Prostate gland (tissue), 2 donors: Measurements from ENCODE around the gene WDR88. TPM values are rescaled to one million over a fixed set of nuclear protein-coding genes. Genes with fewer than 3 reads are reported as not detected.

ENCODE experiments used
- DNase-seq: peaks from one replicate; pipeline ENCODE4 v3.0.0-alpha.2; 2019; ENCODE audit warnings: low spot score
- H3K27ac ChIP-seq, 2 donors: fragments of 200-600 bp; sonication (generic); 2 replicates each; pipeline ENCODE4 v1.5.1; 2017 to 2019
- H3K27me3 ChIP-seq: fragments of 200-600 bp; sonication (generic); replicated peaks from 2 replicates; pipeline ENCODE4 v1.5.1; 2019; ENCODE audit not compliant: insufficient read depth
- H3K36me3 ChIP-seq, 2 donors: fragments of 200-600 bp; sonication (generic); 1 replicate in 1 of 2; 2 replicates in 1 of 2; pipeline versions ENCODE4 v1.5.1 to v1.8.1; 2017 to 2019
- H3K4me1 ChIP-seq: fragments of 200-600 bp; sonication (generic); replicated peaks from 2 replicates; pipeline ENCODE4 v1.5.1; 2019
- H3K4me3 ChIP-seq, 2 donors: fragments of 200-600 bp; sonication (generic); 2 replicates each; pipeline ENCODE4 v1.5.1; 2017 to 2019
- H3K9me3 ChIP-seq: fragments of 200-600 bp; sonication (generic); 2 replicates; pipeline ENCODE4 v1.5.1; 2017
- POLR2A ChIP-seq: fragments of 450-650 bp; IDR thresholded peaks from one replicate; pipeline ENCODE4 v1.6.1; 2016; ENCODE audit warnings: antibody characterized with exemption, mild to moderate bottlenecking
- POLR2AphosphoS5 ChIP-seq: sonication (generic); formaldehyde crosslinking; IDR thresholded peaks from one replicate; pipeline ENCODE4 v1.6.1; 2017; ENCODE audit warnings: antibody characterized with exemption
- WGBS: methylation state at CpG from one replicate; pipeline ENCODE4 v1.1.5; 2018; 5-methylcytosine and 5-hydroxymethylcytosine counted together
- intact Hi-C: fragments of 100-400 bp; cut with DNase I; formaldehyde crosslinking; loops from one replicate; pipeline ENCODE4 v1.14.2; 2022
- total RNA-seq, 2 donors: library from RNA; depleted of rRNA; stranded (reverse); fragments of >200 nt; gene quantifications; one replicate each; pipeline ENCODE4 v1.1.0, GENCODE V29; 2016
- TF ChIP-seq, protein P1 (sequence below), 4 experiments: fragments of 200-600 bp in 2 of 4; fragments of 450-650 bp in 2 of 4; sonication (generic) in 2 of 4; IDR thresholded peaks; 1 replicate in 3 of 4; 2 replicates in 1 of 4; pipeline ENCODE4 v1.5.1; 2016 to 2019; ENCODE audit warnings: antibody characterized with exemption in 4 of 4, mild to moderate bottlenecking in 2 of 4, moderate library complexity in 2 of 4

WDR88 gene
- total RNA-seq, 2 donors from 2014 or later: 3.9 TPM; not detected in 1

GRCh38 chr19:33100894-33101644 is 30.8 kb upstream of the WDR88 start:
- H3K4me3 ChIP-seq: no peak overlapping the region
- no peaks in the 10 kb centered on the region for H3K9me3 ChIP-seq
- H3K27ac ChIP-seq: no peak overlapping the region
- no peaks in the 10 kb centered on the region for H3K4me1 ChIP-seq
- 84% methylated on average over 10 of the region's 10 CpGs for WGBS
- DNase-seq: no peak
- peaks cover 7 to 9% of the 10 kb centered on the region in 2 donors for H3K36me3 ChIP-seq
- no peak for TF ChIP-seq POLR2AphosphoS5
- no peak for TF ChIP-seq POLR2A
- TF ChIP-seq, protein P1, sequence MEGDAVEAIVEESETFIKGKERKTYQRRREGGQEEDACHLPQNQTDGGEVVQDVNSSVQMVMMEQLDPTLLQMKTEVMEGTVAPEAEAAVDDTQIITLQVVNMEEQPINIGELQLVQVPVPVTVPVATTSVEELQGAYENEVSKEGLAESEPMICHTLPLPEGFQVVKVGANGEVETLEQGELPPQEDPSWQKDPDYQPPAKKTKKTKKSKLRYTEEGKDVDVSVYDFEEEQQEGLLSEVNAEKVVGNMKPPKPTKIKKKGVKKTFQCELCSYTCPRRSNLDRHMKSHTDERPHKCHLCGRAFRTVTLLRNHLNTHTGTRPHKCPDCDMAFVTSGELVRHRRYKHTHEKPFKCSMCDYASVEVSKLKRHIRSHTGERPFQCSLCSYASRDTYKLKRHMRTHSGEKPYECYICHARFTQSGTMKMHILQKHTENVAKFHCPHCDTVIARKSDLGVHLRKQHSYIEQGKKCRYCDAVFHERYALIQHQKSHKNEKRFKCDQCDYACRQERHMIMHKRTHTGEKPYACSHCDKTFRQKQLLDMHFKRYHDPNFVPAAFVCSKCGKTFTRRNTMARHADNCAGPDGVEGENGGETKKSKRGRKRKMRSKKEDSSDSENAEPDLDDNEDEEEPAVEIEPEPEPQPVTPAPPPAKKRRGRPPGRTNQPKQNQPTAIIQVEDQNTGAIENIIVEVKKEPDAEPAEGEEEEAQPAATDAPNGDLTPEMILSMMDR (IDR thresholded peaks at IDR 0.05): no peak
- H3K27me3 ChIP-seq: no peaks in the 10 kb centered on the region
- intact Hi-C loops: no loop called here

DNA sequence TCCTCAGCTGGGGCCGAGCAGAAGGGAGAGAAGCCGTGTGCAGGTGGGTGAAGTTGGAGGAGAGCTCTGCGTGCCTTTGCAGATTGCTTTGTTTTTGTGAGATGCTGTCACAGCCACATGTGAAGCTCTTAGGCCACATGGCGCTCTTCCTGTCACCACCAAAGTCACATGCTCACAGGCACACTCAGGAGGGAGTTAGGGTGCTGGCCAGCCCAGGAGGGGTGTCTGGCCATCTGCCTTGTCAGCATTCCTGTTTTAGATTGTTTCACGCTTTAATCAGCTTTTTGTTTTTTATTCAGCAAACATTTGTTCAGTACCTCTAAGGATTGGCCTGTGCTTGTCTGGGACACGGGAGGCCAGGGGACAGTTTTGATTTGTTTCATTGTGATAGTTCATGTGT is 29.0 kb upstream of the WDR88 start:
- no peaks in the 10 kb centered on the region for H3K27me3 ChIP-seq
- H3K4me3 ChIP-seq: no peak overlapping the region
- no peak overlapping the region for H3K27ac ChIP-seq
- H3K36me3 ChIP-seq: peaks cover 5 to 16% of the 10 kb centered on the region in 2 donors
- no peaks in the 10 kb centered on the region for H3K9me3 ChIP-seq
- no peak for DNase-seq
- TF ChIP-seq, protein P1 (IDR thresholded peaks at IDR 0.05): no peak
- TF ChIP-seq POLR2AphosphoS5 (no peak), POLR2A (no peak)
- intact Hi-C loops: no loop called here
- WGBS: 80% methylated on average over 6 of the region's 6 CpGs
- no peaks in the 10 kb centered on the region for H3K4me1 ChIP-seq

DNA sequence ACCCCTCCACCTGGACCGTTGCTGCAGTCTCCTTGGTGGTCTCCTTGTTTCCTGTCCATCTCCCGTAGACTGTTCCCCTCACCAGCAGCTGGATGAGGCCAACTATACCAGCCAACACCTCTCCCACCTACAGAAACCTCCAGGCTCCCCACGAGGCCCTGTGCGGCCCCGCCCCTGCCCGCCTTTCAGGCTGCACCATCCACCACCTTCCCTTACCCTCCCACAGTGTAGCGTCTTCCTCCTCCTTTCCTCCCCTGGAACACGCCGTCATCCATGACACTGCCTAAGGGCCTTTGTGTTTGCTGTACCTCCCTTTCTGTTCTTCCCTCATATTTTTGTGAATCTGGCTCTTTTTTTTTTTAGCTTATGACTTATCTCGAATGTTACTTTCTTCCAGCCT is 23.8 kb upstream of the WDR88 start:
- peaks cover 0 to 16% of the 10 kb centered on the region in 2 donors for H3K36me3 ChIP-seq

GRCh38 chr19:33110137-33110910 is 21.6 kb upstream of the WDR88 start:
- no peaks in the 10 kb centered on the region for H3K27me3 ChIP-seq
- 81% methylated on average over 9 of the region's 9 CpGs for WGBS
- TF ChIP-seq, protein P1 (IDR thresholded peaks at IDR 0.05): no peak
- no peak for TF ChIP-seq POLR2A
- TF ChIP-seq POLR2AphosphoS5: no peak
- no peaks in the 10 kb centered on the region for H3K4me1 ChIP-seq
- peaks cover 0 to 9% of the 10 kb centered on the region in 2 donors for H3K36me3 ChIP-seq
- H3K9me3 ChIP-seq: no peaks in the 10 kb centered on the region
- no peak overlapping the region for H3K27ac ChIP-seq
- H3K4me3 ChIP-seq: no peak overlapping the region
- intact Hi-C loops: no loop called here
- DNase-seq: no peak

More for the DNA sequence above, 23.8 kb upstream of the WDR88 start:
- TF ChIP-seq, protein P1 (IDR thresholded peaks at IDR 0.05): no peak
- TF ChIP-seq POLR2A (no peak), POLR2AphosphoS5 (no peak)
- 86% methylated on average over 10 of the region's 10 CpGs for WGBS
- Histone ChIP-seq H3K4me1 (no peaks in the 10 kb centered on the region), H3K27ac (no peak overlapping the region), H3K4me3 (no peak overlapping the region), H3K9me3 (no peaks in the 10 kb centered on the region), H3K27me3 (no peaks in the 10 kb centered on the region)
- no peak for DNase-seq
- intact Hi-C loops: no loop called here
